NCI-H1436 (cell line): ENCODE results near the gene VAV2.

Experiments used
- DNase-seq: peaks from one replicate; lab custom pipeline; 2025; lab: John Stamatoyannopoulos, UW

VAV2 gene

DNA sequence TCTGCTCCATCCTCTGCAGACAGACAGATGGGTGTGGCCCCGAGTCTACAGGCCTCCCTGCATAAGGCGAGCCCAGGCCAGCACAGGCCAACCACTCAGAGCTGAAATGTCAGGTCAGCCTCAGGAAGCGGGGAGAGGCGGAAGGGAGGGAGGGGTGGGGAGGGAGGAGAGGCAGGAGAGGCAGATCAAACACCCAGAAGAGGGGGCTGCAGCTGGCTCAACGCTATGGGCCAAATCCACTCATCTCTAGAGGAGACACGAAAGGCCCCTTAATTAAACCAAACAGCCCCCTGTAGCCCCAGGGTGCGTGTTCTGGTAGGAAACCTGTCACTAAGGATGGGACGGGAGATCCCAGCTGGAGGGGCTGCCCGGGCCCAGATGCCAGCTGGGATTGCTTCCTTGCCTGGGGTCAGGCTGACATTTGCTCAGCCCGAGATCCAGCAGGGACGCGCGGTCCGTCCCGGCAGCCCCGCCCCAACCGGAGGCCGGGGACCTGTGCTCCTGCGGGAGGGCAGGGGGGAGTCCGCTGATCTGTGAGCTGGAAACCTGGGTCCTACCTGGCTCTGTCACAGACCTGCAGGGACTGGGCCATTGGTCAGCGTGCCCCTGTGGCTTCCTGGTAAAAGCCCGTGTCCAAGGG lies 156.7 kb downstream of the VAV2 start:
- DNase-seq, result no peak

- no peak for DNase-seq
Measured at GRCh38 chr9:133834080-133834976, 157.8 kb downstream of the VAV2 start.

DNA sequence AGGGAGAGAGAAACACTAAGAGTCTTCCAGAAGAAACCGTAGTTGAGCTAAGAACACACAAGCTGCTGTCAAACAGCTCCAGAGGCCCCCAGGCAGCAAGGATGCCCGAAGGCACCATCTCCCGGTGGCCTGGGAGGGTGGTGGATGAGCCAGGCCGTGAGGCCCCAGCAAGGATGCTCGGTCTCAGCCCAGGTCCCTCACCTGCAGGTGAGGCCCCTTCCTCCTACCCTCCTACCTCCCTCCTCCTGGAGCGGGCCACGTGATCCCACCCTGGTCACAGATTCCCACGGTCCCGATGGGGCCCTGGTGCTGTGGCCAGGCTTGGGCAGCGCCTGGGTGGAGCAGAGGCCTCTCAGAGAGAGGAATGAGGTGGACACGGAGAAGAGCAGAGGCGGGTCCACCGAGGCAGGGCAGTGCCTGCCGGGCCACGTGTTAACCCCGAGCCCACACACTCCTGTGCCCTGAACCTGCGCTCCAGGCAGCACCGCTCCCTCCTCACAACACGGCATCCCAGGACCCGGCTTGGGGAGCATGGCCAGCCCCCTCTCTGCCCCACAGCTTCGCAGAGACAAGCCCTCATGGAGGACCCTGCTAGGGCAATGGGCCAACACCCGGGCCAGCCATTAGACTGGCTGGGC lies 158.6 kb downstream of the VAV2 start:
- DNase-seq, result no peak

- no peak for DNase-seq
Measured at GRCh38 chr9:133832877-133833276, 159.2 kb downstream of the VAV2 start.

DNA sequence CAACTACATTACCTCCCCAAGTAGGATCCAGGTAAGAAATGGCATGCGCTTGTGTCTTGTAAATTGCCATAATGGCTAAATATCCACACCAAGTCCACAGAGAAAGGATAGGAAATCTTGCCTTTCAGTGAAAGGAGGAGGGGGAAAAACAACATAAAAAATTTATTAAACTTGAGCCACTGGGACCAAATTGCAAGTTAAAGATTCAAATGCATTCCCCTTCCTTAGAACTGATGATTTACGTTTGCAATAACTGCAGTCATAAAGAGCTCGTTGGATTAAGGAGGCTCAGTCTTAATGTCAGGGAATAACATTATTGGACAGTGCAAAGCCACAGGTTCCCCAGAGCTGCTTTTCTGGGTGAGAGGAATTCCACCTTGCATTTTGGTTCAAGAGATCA lies 161.4 kb downstream of the VAV2 start:
- DNase-seq, result no peak

DNA sequence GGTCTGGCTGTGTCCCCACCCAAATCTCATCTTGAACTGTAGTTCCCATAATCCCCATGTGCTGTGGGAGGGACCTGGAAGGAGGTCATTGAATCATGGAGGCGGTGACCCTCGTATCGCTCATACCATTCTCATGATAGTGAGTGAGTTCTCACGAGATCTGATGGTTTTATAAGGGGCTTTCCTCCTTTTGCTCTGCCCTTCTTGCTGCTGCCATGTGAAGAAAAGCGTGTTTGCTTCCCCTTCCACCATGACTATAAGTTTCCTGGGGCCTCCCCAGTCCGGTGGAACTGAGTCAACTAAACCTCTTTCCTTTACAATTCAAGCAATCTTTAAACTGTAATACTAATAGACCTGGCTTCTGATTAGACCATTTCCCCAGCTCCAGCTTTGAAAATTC lies 161.8 kb downstream of the VAV2 start:
- no peak for DNase-seq

DNA sequence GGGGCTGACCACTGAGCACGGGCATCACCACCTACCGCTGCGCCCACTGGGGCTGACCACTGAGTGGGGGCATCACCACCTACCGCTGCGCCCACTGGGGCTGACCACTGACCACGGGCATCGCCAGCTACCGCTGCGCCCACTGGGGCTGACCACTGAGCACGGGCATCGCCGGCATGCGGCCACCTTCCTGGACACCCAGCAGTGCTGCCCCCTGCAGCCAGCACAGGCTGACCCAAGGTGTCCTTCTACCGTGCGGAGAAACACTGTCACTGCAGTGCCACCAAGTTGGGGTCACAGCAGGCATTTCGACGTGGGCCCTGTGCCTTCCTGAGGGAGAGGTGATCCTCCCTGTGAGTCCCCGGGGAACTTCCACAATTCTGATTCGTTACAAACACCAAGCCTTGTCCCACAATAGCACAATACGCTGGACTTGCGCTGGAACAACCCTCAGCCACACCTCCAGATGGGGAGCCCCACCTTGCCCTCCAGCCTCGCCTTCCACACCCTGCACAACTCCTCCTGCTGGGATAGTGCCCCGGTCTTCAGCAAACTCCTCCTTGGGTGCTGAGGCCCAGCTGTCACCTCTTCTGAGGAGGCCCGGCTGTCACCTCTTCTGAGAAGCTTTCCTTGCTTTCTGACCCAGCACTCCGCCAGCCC lies 163.7 kb downstream of the VAV2 start:
- DNase-seq, result no peak

GRCh38 chr9:133826289-133827085 lies 165.6 kb downstream of the VAV2 start:
- DNase-seq, result no peak

- DNase-seq, result no peak
Measured at GRCh38 chr9:133825555-133826218, 166.4 kb downstream of the VAV2 start.

DNA sequence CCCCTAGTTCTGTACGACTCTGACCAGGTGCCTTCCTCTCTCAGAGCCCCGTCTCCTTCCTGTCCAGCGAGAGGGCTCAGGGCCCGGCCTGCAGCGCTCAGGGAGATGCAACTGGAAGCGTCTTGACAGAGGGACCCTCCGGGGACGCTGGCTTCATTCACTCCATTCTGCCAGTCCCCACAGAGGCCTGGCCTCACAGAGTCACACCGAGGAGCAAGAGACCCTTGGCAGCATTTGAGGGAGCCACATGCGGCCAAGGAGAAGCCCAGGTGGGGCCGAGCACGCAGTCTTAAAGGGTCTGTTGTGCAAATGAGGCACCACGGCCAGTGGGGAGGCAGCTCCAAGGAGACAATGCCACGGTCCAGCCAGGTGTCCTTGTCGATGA lies 167.3 kb downstream of the VAV2 start:
- DNase-seq, result no peak

- no peak for DNase-seq
Measured at GRCh38 chr9:133824106-133824801, 167.9 kb downstream of the VAV2 start.

GRCh38 chr9:133823189-133824105 lies 168.7 kb downstream of the VAV2 start:
- no peak for DNase-seq

DNA sequence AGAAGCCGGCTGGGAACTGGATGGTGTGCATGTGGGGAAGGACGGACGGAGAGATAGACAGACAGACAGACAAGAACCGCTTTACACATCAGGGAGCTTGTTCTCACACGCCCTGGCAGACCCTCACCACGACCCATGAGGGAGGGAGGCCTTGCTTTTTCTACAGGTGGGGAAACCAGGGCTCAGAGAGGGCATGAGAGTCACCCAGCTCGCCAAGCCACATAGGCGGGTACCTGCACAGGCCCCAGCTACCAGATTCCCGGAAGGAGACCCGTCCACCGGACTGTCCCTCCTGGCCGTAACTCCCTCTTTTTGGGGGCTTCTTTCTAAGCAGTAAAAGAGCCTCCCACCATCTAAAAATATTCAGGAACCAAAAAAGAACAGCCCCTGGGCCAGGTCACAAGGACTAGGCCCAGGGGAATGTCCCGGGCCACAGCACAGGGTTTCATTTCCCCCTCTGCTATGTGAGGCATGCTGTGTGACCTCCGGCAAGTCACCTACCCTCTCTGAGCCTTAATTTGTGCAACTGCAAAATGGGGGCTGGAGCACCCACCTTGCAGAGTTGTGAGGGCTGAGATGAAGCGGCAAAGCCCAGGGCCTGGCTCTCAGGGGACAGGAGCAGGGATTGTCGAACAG lies 169.6 kb downstream of the VAV2 start:
- no peak for DNase-seq

DNA sequence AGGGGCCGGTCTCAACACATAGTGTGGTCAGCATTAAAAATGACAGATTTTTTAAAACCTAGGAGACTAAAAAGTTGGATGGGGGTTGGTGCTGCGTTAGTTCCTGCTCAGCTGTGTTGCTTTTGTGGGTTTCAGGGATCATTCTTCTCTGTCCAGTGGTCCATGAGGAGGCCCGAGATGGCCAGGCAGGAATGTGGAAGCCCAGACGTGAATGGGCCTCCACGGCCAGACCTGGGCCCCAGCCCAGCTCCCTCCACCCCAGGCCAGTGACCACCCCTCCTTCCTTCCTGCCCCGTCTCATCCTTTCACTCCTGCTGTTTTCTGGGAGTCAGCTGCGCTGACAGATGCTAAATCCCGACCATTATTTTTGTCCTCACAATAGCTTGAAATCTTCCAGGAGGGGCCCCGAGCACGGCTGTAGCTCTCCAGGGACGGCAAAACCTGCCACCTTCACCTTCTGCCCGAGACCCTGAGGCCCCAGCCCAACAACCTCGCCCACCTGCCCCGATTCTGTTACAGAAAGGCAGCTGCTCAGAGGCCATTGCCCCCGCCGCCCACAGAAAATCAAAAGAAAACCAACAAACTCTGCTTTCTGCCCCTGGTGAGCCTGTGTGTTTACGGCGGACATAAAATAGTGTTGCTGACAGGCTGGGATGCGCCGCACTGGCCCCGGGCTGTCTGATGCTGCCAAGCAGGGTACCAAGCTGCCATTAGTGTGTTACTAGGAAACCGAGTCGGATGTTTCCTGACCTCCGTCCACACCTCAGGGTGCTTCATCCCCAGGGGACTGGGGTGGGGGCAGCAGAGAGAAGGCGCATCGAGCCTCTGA lies 170.3 kb downstream of the VAV2 start:
- no peak for DNase-seq

DNA sequence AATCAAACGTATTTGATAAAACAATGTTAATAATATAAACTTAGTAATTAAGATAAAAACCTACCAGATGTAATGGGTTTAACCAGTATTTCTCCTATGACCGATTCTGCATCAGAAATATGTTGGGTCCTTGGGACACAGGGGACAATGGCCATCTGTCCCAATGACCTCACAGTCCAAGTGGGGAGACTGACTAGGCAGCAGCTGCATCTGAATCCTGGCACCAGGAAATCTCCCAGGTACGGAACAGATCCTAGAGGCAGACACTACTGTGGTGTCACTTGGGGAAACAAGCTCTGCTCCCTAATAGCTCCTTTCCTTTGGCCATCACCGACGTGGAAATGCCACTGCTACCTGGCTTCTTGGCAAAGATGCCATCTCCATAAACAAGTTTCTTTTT lies 172.2 kb downstream of the VAV2 start:
- DNase-seq, result no peak

GRCh38 chr9:133818444-133818843 lies 173.7 kb downstream of the VAV2 start:
- DNase-seq, result no peak

- no peak for DNase-seq
Measured at GRCh38 chr9:133815781-133816180, 176.3 kb downstream of the VAV2 start.

- DNase-seq, result no peak
Measured at GRCh38 chr9:133814586-133815208, 177.4 kb downstream of the VAV2 start.
